Left cardiac atrium (tissue), 4 donors: ENCODE data around the gene BRSK2. TPM values are rescaled to one million over a fixed set of nuclear protein-coding genes. Genes with fewer than 3 reads are reported as not detected.

Experiments used
- ATAC-seq, 2 donors: fragments of 200-7000 bp; cut with Tn5 transposase; one replicate each; pipeline ENCODE4 v1.9.1; 2020; ENCODE audit warnings: mild to moderate bottlenecking in 2 of 2, moderate library complexity in 2 of 2
- DNase-seq: peaks from one replicate; pipeline ENCODE4 v3.0.0-alpha.2; 2020
- intact Hi-C, 2 donors: fragments of 100-400 bp; cut with DNase I; formaldehyde crosslinking; loops; one replicate each; pipeline versions ENCODE4 v1.14.1 to v1.15.1; 2022 to 2023
- total RNA-seq, 2 donors: library from RNA; stranded (reverse); fragmentation: NEBNext Ultra II Directional; extraction: Animal tissue kit (Norgen Biotek cat#: 25700); gene quantifications; one replicate each; pipeline ENCODE4 v1.2.1, GENCODE V29; 2021
- donor health status: DM: no; HTN: yes; CAD: no.
- donor health status: DM: no; HTN: yes; CAD: no; lungs with severe emphysema.
- donor health status: DM: yes; HTN: yes; CAD: no.
- donor health status: Dilated cardiomyopathy.

BRSK2 gene
- total RNA-seq, 2 donors from 2014 or later = 1.3 to 1.6 TPM

GRCh38 chr11:1497600-1497999 lies 107.9 kb downstream of the BRSK2 start:
- peak; percentile 10 for DNase-seq
- intact Hi-C loops = no loop called here
- no peak for ATAC-seq

GRCh38 chr11:1498262-1498661 lies 108.5 kb downstream of the BRSK2 start:
- intact Hi-C loops = no loop called here
- no peak for DNase-seq
- no peak for ATAC-seq

- DNase-seq (no peak), ATAC-seq (no peak)
- intact Hi-C loops = no loop called here
Measured at GRCh38 chr11:1499261-1499890, 109.6 kb downstream of the BRSK2 start.

GRCh38 chr11:1499899-1500298 lies 110.2 kb downstream of the BRSK2 start:
- DNase-seq = peak; percentile 13
- intact Hi-C loops = no loop called here
- no peak for ATAC-seq

GRCh38 chr11:1500466-1501420 lies 111.0 kb downstream of the BRSK2 start:
- no peak for ATAC-seq
- intact Hi-C loops = no loop called here
- peak; percentile 10 for DNase-seq

- DNase-seq (peak; percentile 16), ATAC-seq (no peak)
- intact Hi-C loops = no loop called here
Measured at GRCh38 chr11:1501421-1502167, 111.9 kb downstream of the BRSK2 start.

- peak; percentile 18 for DNase-seq
- intact Hi-C loops = no loop called here
- no peak for ATAC-seq
Measured at GRCh38 chr11:1502168-1502953, 112.6 kb downstream of the BRSK2 start.

GRCh38 chr11:1502954-1503707 lies 113.4 kb downstream of the BRSK2 start:
- peak; percentile 62 for DNase-seq
- peak; percentile 70 to 72 for ATAC-seq
- intact Hi-C loops = no loop called here

- DNase-seq = peak; percentile 47
- ATAC-seq = peak; percentile 46 to 60
- intact Hi-C loops = no loop called here
Measured at GRCh38 chr11:1503708-1504104, 114.0 kb downstream of the BRSK2 start.

- intact Hi-C loops = no loop called here
- no peak for DNase-seq
- peak; percentile 6 to 9 for ATAC-seq
Measured at GRCh38 chr11:1504138-1504537, 114.4 kb downstream of the BRSK2 start.

- intact Hi-C loops = no loop called here
- ATAC-seq (no peak), DNase-seq (peak; percentile 18)
Measured at GRCh38 chr11:1504581-1505290, 115.0 kb downstream of the BRSK2 start.

GRCh38 chr11:1505480-1505879 lies 115.7 kb downstream of the BRSK2 start:
- ATAC-seq (no peak), DNase-seq (peak; percentile 22)
- intact Hi-C loops = no loop called here

- intact Hi-C loops = no loop called here
- no peak for ATAC-seq
- peak; percentile 16 for DNase-seq
Measured at GRCh38 chr11:1506981-1507380, 117.2 kb downstream of the BRSK2 start.

- peak; percentile 30 for DNase-seq
- intact Hi-C loops = no loop called here
- ATAC-seq = peak in 1 of 2 donors; percentile 45
Measured at GRCh38 chr11:1507381-1508140, 117.8 kb downstream of the BRSK2 start.

GRCh38 chr11:1508491-1508891 lies 118.8 kb downstream of the BRSK2 start:
- intact Hi-C loops = no loop called here
- DNase-seq (peak; percentile 13), ATAC-seq (no peak)

- peak; percentile 13 for DNase-seq
- ATAC-seq = no peak
- intact Hi-C loops = no loop called here
Measured at GRCh38 chr11:1508986-1509385, 119.3 kb downstream of the BRSK2 start.
